Glomerular endothelial cell (primary cell): ENCODE results near the gene MRAS. TPM values are rescaled to one million over a fixed set of nuclear protein-coding genes. Genes with fewer than 3 reads are reported as not detected.
"Not testable (repeated sequence)": the region's sequence is repeated elsewhere in the genome, so short reads cannot be mapped to it uniquely, and the experiment has no call there.

Experiments
- DNase-seq: peaks from one replicate; pipeline ENCODE4 v3.0.0-alpha.2; 2011; ENCODE audit warnings: low read depth, low spot score; ENCODE audit errors: extremely low read depth
- total RNA-seq: library from RNA; depleted of rRNA; stranded (reverse); fragments of >200 nt; gene quantifications from 2 replicates; pipeline ENCODE4 v1.2.3, GENCODE V29; 2015

The MRAS gene
- total RNA-seq, 1 donor from 2014 or later, result 14.1 TPM

GRCh38 chr3:138408751-138409570, 60.6 kb downstream of the MRAS start:
- no peak for DNase-seq

- no peak for DNase-seq
These were observed 64.6 kb downstream of the MRAS start for GRCh38 chr3:138412821-138413551.

- DNase-seq, result not testable (repeated sequence)
These were observed 67.9 kb downstream of the MRAS start for GRCh38 chr3:138416236-138416635.

- DNase-seq, result peak; percentile 36
These were observed 69.2 kb downstream of the MRAS start for GRCh38 chr3:138417559-138417982.

GRCh38 chr3:138418601-138419206, 70.3 kb downstream of the MRAS start:
- no peak for DNase-seq

- DNase-seq, result no peak
These were observed 74.9 kb downstream of the MRAS start for GRCh38 chr3:138423316-138423715.

- no peak for DNase-seq
These were observed 75.9 kb downstream of the MRAS start for GRCh38 chr3:138424323-138424722.

GRCh38 chr3:138426211-138426610, 77.8 kb downstream of the MRAS start:
- no peak for DNase-seq

GRCh38 chr3:138426754-138427153, 78.4 kb downstream of the MRAS start:
- not testable (repeated sequence) for DNase-seq

GRCh38 chr3:138429665-138430064, 81.3 kb downstream of the MRAS start:
- no peak for DNase-seq

GRCh38 chr3:138432576-138433240, 84.3 kb downstream of the MRAS start:
- no peak for DNase-seq

GRCh38 chr3:138433892-138434275, 85.5 kb downstream of the MRAS start:
- no peak for DNase-seq

GRCh38 chr3:138434276-138434874, 86.0 kb downstream of the MRAS start, which contains the start of gene ESYT3:
ESYT3 (plus strand) TSS chr3:138434616; CDS start chr3:138434799, 183 bp downstream.
- DNase-seq, result no peak

GRCh38 chr3:138434875-138435772, 86.7 kb downstream of the MRAS start:
- DNase-seq, result no peak

- no peak for DNase-seq
These were observed 87.5 kb downstream of the MRAS start for GRCh38 chr3:138435840-138436239.

GRCh38 chr3:138437281-138437680, 88.9 kb downstream of the MRAS start:
- no peak for DNase-seq

- DNase-seq, result no peak
These were observed 90.5 kb downstream of the MRAS start for GRCh38 chr3:138438896-138439295.

- no peak for DNase-seq
These were observed 91.3 kb downstream of the MRAS start for GRCh38 chr3:138439646-138440045.

GRCh38 chr3:138440121-138440521, 91.7 kb downstream of the MRAS start:
- DNase-seq, result no peak

- no peak for DNase-seq
These were observed 92.2 kb downstream of the MRAS start for GRCh38 chr3:138440596-138440995.
